ENCODE measurements around the gene MAGEA11. TPM values are rescaled to one million over a fixed set of nuclear protein-coding genes. Genes with fewer than 3 reads are reported as not detected.
"Not testable (repeated sequence)": the region's sequence is repeated elsewhere in the genome, so short reads cannot be mapped to it uniquely, and the experiment has no call there.

The MAGEA11 gene
- total and polyA plus RNA-seq, 2 donors: not detected

DNA sequence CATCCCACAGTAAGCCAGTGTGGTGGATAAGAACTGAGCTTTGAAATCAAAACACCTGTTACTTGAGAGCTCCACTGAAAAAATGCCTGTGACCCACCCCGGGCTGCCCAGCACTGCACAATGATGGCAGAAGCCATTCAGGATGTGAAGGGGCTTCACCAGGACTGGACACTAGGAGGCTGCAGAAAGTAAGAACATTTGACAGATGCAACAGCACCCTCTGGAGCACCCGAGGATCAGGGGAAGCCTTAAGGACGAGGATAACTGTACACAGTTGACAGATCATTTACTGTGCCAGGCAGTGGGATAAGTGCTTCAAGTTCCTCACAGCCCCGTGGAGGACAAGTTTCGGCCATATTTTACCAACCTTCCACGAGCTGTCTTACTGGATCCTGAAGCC lies 30.4 kb downstream of the MAGEA11 start:
- H3K4me1 ChIP-seq (ENCODE audit: insufficient read depth); DNase-seq (ENCODE audit: extremely low spot score); H3K36me3 ChIP-seq (ENCODE audit: insufficient read depth); H3K27ac ChIP-seq (ENCODE audit: low read depth); H3K4me3 ChIP-seq (ENCODE audit: low read depth, low read length): not testable (repeated sequence)
- whole genome bisulfite sequencing: 63% methylated on average over 1 of the region's 6 CpGs

- H3K4me3 ChIP-seq (ENCODE audit: low read depth, low read length); H3K36me3 ChIP-seq (ENCODE audit: insufficient read depth); H3K27ac ChIP-seq (ENCODE audit: low read depth); DNase-seq (ENCODE audit: extremely low spot score); H3K4me1 ChIP-seq (ENCODE audit: insufficient read depth): not testable (repeated sequence)
- WGBS: 83% methylated on average over 2 of the region's 6 CpGs
Measured at GRCh38 chrX:149746390-149747007, 34.6 kb downstream of the MAGEA11 start.

- Histone ChIP-seq H3K4me1 (ENCODE audit: insufficient read depth) (no peaks in the 10 kb centered on the region), H3K27ac (ENCODE audit: low read depth) (no peak overlapping the region), H3K4me3 (ENCODE audit: low read depth, low read length) (no peak overlapping the region), H3K36me3 (ENCODE audit: insufficient read depth) (no peaks in the 10 kb centered on the region)
- no peak for DNase-seq (ENCODE audit: extremely low spot score)
- WGBS: 86% methylated on average over 8 of the region's 8 CpGs
Measured at GRCh38 chrX:149757206-149758067, 45.6 kb downstream of the MAGEA11 start.

GRCh38 chrX:149758068-149758714 lies 46.3 kb downstream of the MAGEA11 start:
- no peak for DNase-seq (ENCODE audit: extremely low spot score)
- H3K36me3 ChIP-seq (ENCODE audit: insufficient read depth): no peaks in the 10 kb centered on the region
- 96% methylated on average over 18 of the region's 18 CpGs for WGBS
- no peak overlapping the region for H3K27ac ChIP-seq (ENCODE audit: low read depth)
- H3K4me3 ChIP-seq (ENCODE audit: low read depth, low read length): no peak overlapping the region
- no peaks in the 10 kb centered on the region for H3K4me1 ChIP-seq (ENCODE audit: insufficient read depth)

GRCh38 chrX:149758715-149759078 lies 46.8 kb downstream of the MAGEA11 start:
- DNase-seq (ENCODE audit: extremely low spot score); H3K27ac ChIP-seq (ENCODE audit: low read depth); H3K4me1 ChIP-seq (ENCODE audit: insufficient read depth); H3K4me3 ChIP-seq (ENCODE audit: low read depth, low read length); H3K36me3 ChIP-seq (ENCODE audit: insufficient read depth): not testable (repeated sequence)
- WGBS: 93% methylated on average over 16 of the region's 17 CpGs

DNA sequence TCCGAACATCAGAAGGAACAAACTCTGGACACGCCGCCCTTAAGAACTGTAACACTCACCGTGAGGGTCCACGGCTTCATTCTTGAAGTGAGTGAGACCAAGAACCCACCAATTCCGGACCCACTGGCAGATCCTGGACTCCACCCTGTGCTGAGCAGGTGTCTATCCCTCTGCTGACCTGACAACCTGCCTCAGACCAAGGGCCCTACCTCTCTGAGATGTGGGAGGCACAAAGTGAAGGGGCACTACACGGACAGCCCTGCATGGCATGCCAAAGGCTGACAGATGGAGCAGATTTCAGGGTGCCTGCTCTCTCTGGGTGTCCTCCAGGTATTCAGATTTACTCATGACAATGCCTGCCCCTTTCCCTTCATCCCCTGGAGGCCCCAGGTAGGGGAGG lies 48.0 kb downstream of the MAGEA11 start:
- Histone ChIP-seq H3K4me1 (ENCODE audit: insufficient read depth) (no peaks in the 10 kb centered on the region), H3K4me3 (ENCODE audit: low read depth, low read length) (no peak overlapping the region), H3K27ac (ENCODE audit: low read depth) (no peak overlapping the region), H3K36me3 (ENCODE audit: insufficient read depth) (no peaks in the 10 kb centered on the region)
- WGBS: 90% methylated on average over 7 of the region's 7 CpGs
- DNase-seq (ENCODE audit: extremely low spot score): no peak

- Histone ChIP-seq H3K27ac (ENCODE audit: low read depth) (no peak overlapping the region), H3K36me3 (ENCODE audit: insufficient read depth) (no peaks in the 10 kb centered on the region), H3K4me1 (ENCODE audit: insufficient read depth) (no peaks in the 10 kb centered on the region), H3K4me3 (ENCODE audit: low read depth, low read length) (no peak overlapping the region)
- 98% methylated on average over 3 of the region's 3 CpGs for WGBS
- DNase-seq (ENCODE audit: extremely low spot score): no peak
Measured at GRCh38 chrX:149760965-149761364, 49.1 kb downstream of the MAGEA11 start.

DNA sequence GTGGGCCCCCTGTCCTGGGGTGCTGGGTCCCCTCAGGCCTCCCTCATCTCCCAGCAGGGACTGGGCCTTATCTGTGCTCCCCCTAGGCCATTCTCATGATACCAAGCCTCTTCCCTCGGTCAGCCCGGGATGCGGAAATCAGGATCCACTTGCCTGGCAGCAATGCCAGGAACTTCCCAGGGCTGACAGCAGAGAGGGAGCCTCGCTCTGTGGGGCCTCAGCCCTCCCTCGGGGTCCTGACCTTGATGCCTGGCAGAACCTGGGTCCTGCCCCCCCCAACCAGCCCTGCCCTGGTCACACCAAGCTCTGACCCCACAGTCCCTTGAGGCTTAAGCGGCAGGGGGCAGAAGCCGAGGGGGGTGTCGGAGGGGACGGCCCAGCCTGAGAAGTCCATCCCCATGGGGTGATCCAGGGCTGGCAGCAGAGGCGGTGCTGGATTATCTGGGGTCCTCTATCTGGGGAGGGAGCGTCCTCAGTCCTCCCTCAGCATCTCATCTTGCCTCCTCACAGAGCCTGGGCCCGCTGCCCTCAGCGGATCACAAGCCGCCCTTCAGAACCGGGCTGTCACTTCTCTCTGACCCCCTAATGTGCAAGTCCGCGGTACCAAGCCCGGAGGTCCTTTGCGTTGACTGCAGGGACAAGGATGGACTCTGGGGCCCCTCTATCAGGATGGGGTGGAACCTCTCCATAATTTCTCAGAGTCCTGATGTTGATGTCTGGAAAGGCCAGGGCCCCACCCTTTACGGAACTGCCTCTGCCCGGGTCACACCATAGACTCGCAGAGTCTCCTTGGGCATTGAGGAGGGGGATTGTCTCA lies 50.2 kb downstream of the MAGEA11 start:
- H3K27ac ChIP-seq (ENCODE audit: low read depth); H3K4me1 ChIP-seq (ENCODE audit: insufficient read depth); DNase-seq (ENCODE audit: extremely low spot score); H3K36me3 ChIP-seq (ENCODE audit: insufficient read depth); H3K4me3 ChIP-seq (ENCODE audit: low read depth, low read length): not testable (repeated sequence)
- WGBS: 91% methylated on average over 22 of the region's 22 CpGs

DNA sequence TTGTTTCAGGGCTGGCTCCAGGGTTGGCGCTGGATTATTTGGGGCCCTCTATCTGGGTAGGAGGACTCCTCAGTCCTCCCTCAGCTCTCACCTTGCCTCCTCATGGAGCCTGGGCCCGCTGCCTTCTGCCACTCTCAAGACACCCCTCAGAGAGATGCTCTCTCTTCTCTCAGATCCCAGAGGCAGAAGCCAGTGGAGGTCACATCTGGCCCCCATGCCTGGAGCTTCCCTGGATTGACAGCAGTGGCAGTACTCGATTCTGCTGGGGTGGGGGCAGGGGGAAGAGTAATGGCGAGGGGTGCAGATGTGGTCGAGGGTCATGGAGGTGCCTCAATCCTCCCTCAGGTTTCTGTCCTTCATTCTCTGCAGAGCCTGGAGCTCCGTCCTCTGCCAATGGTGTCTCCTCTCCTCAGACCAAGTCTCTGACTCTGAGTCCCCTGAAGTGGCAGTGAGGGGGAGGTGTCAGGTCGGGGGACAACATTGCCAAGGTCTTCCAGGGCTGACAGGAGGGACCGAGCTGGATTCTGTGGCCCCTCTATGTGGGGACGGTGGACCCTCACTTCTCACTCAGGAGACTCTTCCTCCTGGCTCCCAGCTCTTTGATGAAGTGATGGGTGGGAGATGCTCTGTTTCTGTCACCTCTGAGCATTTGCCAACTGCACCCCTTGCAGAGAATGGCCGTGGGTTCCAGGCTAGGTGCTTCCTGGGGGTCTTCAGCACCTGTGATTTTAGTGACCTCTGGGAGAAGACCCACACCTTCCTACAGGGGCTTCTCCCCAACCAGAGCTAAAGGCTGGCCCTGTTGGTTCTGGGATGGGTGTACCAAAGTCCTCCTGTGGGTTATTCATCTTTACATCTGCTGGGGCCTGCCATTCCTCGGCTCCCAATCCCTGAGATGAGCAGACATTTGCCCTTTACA lies 51.1 kb downstream of the MAGEA11 start:
- H3K4me3 ChIP-seq (ENCODE audit: low read depth, low read length): no peak overlapping the region
- WGBS: 79% methylated on average over 10 of the region's 11 CpGs
- H3K27ac ChIP-seq (ENCODE audit: low read depth): no peak overlapping the region
- no peaks in the 10 kb centered on the region for H3K36me3 ChIP-seq (ENCODE audit: insufficient read depth)
- DNase-seq (ENCODE audit: extremely low spot score): no peak
- no peaks in the 10 kb centered on the region for H3K4me1 ChIP-seq (ENCODE audit: insufficient read depth)

Small RNA genes lying within 50 kb of the gene (small RNA-seq; reads per million reads assigned to genes)
- not detected for gene AC244098.1
- gene AC244098.2: not detected
- gene AC244098.3: not detected

Other genes starting within 250 kb of the MAGEA11 start
- gene IDS, start 206.8 kb upstream of the MAGEA11 start, total RNA-seq: 44.3 TPM
- 62.6 TPM for gene IDS, start 206.8 kb upstream of the MAGEA11 start, polyA plus RNA-seq
- 10.2 TPM for gene EOLA1, start 171.0 kb upstream of the MAGEA11 start, total RNA-seq
- 20.1 TPM for gene EOLA1, start 171.0 kb upstream of the MAGEA11 start, polyA plus RNA-seq
- gene HSFX3, start 162.1 kb upstream of the MAGEA11 start, total RNA-seq: not detected
- not detected for gene HSFX3, start 162.1 kb upstream of the MAGEA11 start, polyA plus RNA-seq
- gene MAGEA9B, start 124.6 kb upstream of the MAGEA11 start, total RNA-seq: not detected
- not detected for gene MAGEA9B, start 124.6 kb upstream of the MAGEA11 start, polyA plus RNA-seq
- gene HSFX2, start 116.7 kb upstream of the MAGEA11 start, total RNA-seq: 0.95 TPM
- gene HSFX2, start 116.7 kb upstream of the MAGEA11 start, polyA plus RNA-seq: 1.3 TPM
- 26.2 TPM for gene TMEM185A, start 80.3 kb upstream of the MAGEA11 start, total RNA-seq
- 23.3 TPM for gene TMEM185A, start 80.3 kb upstream of the MAGEA11 start, polyA plus RNA-seq
- 0.95 TPM for gene HSFX1, start 62.0 kb downstream of the MAGEA11 start, total RNA-seq
- gene HSFX1, start 62.0 kb downstream of the MAGEA11 start, polyA plus RNA-seq: 1.5 TPM
- gene MAGEA9, start 69.9 kb downstream of the MAGEA11 start, total RNA-seq: not detected
- gene MAGEA9, start 69.9 kb downstream of the MAGEA11 start, polyA plus RNA-seq: not detected
- gene MAGEA8, start 169.1 kb downstream of the MAGEA11 start, total RNA-seq: not detected
- gene MAGEA8, start 169.1 kb downstream of the MAGEA11 start, polyA plus RNA-seq: not detected
- gene HSFX4, start 217.5 kb downstream of the MAGEA11 start, total RNA-seq: not detected
- not detected for gene HSFX4, start 217.5 kb downstream of the MAGEA11 start, polyA plus RNA-seq
- gene EOLA2, start 226.4 kb downstream of the MAGEA11 start, total RNA-seq: 11.2 TPM
- gene EOLA2, start 226.4 kb downstream of the MAGEA11 start, polyA plus RNA-seq: 30.1 TPM